Measurements from ENCODE around the gene TMEM138. TPM values are rescaled to one million over a fixed set of nuclear protein-coding genes. Genes with fewer than 3 reads are reported as not detected.

The TMEM138 gene
- polyA plus RNA-seq, 6 donors from 2014 or later = 37.9 to 56.4 (median 41.9) TPM

GRCh38 chr11:61335355-61335710 is 26.8 kb upstream of the TMEM138 start:
- H3K4me1 Mint-ChIP-seq = peaks cover 44 to 65% (median 51%) of the 10 kb centered on the region in 3 donors
- H3K27ac Mint-ChIP-seq = peak overlapping the region in 3 of 6 donors; percentile 26 to 91 (median 82)
- H3K9me3 Mint-ChIP-seq = no peaks in the 10 kb centered on the region
- no peak for DNase-seq
- no peak for ATAC-seq (ENCODE audit: low read depth in 2 of 2)
- H3K36me3 Mint-ChIP-seq = peaks cover 0 to 7% of the 10 kb centered on the region in 2 donors
- H3K4me3 Mint-ChIP-seq = peak overlapping the region in 4 of 8 donors; percentile 15 to 91 (median 37)
- no peaks in the 10 kb centered on the region for H3K27me3 Mint-ChIP-seq

- peaks cover 5 to 7% of the 10 kb centered on the region in 2 donors for H3K36me3 Mint-ChIP-seq
- H3K4me1 Mint-ChIP-seq = peaks cover 45 to 62% (median 48%) of the 10 kb centered on the region in 3 donors
- H3K27me3 Mint-ChIP-seq = no peaks in the 10 kb centered on the region
- H3K27ac Mint-ChIP-seq = peak overlapping the region; percentile 12 to 91 (median 74)
- H3K9me3 Mint-ChIP-seq = no peaks in the 10 kb centered on the region
- H3K4me3 Mint-ChIP-seq = peak overlapping the region in 2 of 8 donors; percentile 44 to 66
- peak; percentile 83 for DNase-seq
- peak; percentile 53 to 64 for ATAC-seq (ENCODE audit: low read depth in 2 of 2)
Measured at GRCh38 chr11:61336171-61336935, 25.8 kb upstream of the TMEM138 start.

GRCh38 chr11:61337706-61338470 is 24.3 kb upstream of the TMEM138 start:
- no peak for ATAC-seq (ENCODE audit: low read depth in 2 of 2)
- no peak for DNase-seq
- H3K27ac Mint-ChIP-seq = peak overlapping the region in 3 of 6 donors; percentile 65 to 96 (median 82)
- no peaks in the 10 kb centered on the region for H3K27me3 Mint-ChIP-seq
- no peaks in the 10 kb centered on the region for H3K9me3 Mint-ChIP-seq
- H3K4me1 Mint-ChIP-seq = peaks cover 30 to 59% (median 46%) of the 10 kb centered on the region in 3 donors
- no peak overlapping the region for H3K4me3 Mint-ChIP-seq
- peaks cover 5 to 7% of the 10 kb centered on the region in 2 donors for H3K36me3 Mint-ChIP-seq

GRCh38 chr11:61338783-61339489 is 23.2 kb upstream of the TMEM138 start:
- DNase-seq (no peak), ATAC-seq (ENCODE audit: low read depth in 2 of 2) (no peak)
- Mint-ChIP-seq H3K27ac (peak overlapping the region in 3 of 6 donors; percentile 38 to 56 (median 47)), H3K27me3 (no peaks in the 10 kb centered on the region), H3K4me1 (peaks cover 24 to 48% (median 38%) of the 10 kb centered on the region in 3 donors), H3K9me3 (no peaks in the 10 kb centered on the region), H3K36me3 (peaks cover 5 to 7% of the 10 kb centered on the region in 2 donors), H3K4me3 (peak overlapping the region in 1 of 8 donors; percentile 5)

GRCh38 chr11:61339490-61339878 is 22.7 kb upstream of the TMEM138 start:
- no peak for DNase-seq
- Mint-ChIP-seq H3K4me3 (no peak overlapping the region), H3K27me3 (no peaks in the 10 kb centered on the region), H3K4me1 (peaks cover 24 to 48% (median 36%) of the 10 kb centered on the region in 3 donors), H3K27ac (peak overlapping the region in 2 of 6 donors; percentile 38 to 47), H3K36me3 (peaks cover 5 to 7% of the 10 kb centered on the region in 2 donors), H3K9me3 (no peaks in the 10 kb centered on the region)
- ATAC-seq (ENCODE audit: low read depth in 2 of 2) = no peak

DNA sequence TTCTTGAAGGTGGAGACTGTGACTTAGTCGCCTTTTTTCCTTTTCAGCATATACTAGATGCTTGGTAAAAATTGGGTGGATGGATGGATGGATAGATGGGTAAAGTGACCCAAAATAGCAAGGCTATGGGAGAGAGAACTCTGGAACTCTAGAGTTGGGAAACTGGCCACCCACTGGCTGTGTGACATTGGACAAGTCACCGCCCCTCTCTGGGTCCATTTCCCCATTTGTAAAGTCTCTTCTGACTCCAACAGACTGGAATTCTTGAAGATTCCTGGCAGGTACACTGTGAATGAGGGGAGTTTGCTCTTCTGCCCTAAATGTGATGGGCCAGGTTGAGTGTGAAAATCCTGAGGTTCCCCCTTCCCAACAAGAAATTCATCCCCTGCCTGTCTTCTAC is 21.2 kb upstream of the TMEM138 start:
- peaks cover 5 to 7% of the 10 kb centered on the region in 2 donors for H3K36me3 Mint-ChIP-seq

GRCh38 chr11:61341706-61342105 is 20.5 kb upstream of the TMEM138 start:
- no peaks in the 10 kb centered on the region for H3K27me3 Mint-ChIP-seq
- H3K4me1 Mint-ChIP-seq = peaks cover 27 to 54% (median 36%) of the 10 kb centered on the region in 3 donors
- ATAC-seq (ENCODE audit: low read depth in 2 of 2) = no peak
- no peak for DNase-seq
- H3K36me3 Mint-ChIP-seq = peaks cover 5 to 7% of the 10 kb centered on the region in 2 donors
- H3K4me3 Mint-ChIP-seq = no peak overlapping the region
- peak overlapping the region in 4 of 6 donors; percentile 33 to 91 (median 73) for H3K27ac Mint-ChIP-seq
- H3K9me3 Mint-ChIP-seq = no peaks in the 10 kb centered on the region

More for the DNA sequence above, 21.2 kb upstream of the TMEM138 start:
- no peak for DNase-seq
- no peak for ATAC-seq (ENCODE audit: low read depth in 2 of 2)
- Mint-ChIP-seq H3K4me1 (peaks cover 25 to 55% (median 39%) of the 10 kb centered on the region in 3 donors), H3K4me3 (no peak overlapping the region), H3K27ac (peak overlapping the region in 4 of 6 donors; percentile 37 to 91 (median 55)), H3K9me3 (no peaks in the 10 kb centered on the region), H3K27me3 (no peaks in the 10 kb centered on the region)

DNA sequence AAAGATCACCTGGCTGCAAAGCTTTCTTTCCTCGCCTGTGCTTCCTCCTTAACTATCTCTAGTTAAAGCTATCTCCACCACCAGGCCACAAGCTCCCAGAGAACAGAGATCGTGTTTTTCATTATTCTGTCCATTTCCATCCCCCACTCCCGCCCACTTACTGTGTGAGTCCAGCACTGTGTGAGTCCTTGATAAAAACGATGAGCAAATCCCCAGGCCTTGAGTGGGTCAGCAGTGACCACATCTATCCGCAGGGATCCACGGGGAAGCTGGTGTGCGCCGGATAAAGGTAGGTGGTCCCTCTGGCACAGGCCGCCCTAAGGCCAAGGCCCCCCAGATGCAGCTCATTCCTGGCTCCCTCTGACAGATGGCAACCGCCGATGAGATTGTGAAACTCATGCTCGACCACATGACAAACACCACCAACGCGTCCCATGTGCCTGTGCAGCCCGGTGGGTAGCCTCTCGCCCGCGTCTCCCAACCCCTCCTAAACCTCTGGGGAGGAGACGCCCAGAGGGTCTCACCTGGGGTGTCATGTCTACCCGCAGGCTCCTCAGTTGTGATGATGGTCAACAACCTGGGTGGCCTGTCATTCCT is 19.9 kb upstream of the TMEM138 start:
- H3K27ac Mint-ChIP-seq = peak overlapping the region in 4 of 6 donors; percentile 19 to 74 (median 46)
- H3K4me3 Mint-ChIP-seq = no peak overlapping the region
- no peaks in the 10 kb centered on the region for H3K9me3 Mint-ChIP-seq
- H3K27me3 Mint-ChIP-seq = no peaks in the 10 kb centered on the region
- no peak for ATAC-seq (ENCODE audit: low read depth in 2 of 2)
- peaks cover 25 to 55% (median 36%) of the 10 kb centered on the region in 3 donors for H3K4me1 Mint-ChIP-seq
- DNase-seq = no peak
- peaks cover 5 to 7% of the 10 kb centered on the region in 2 donors for H3K36me3 Mint-ChIP-seq

- ATAC-seq (ENCODE audit: low read depth in 2 of 2) (no peak), DNase-seq (no peak)
- peak overlapping the region; percentile 24 to 80 (median 58) for H3K27ac Mint-ChIP-seq
- no peak overlapping the region for H3K4me3 Mint-ChIP-seq
- no peaks in the 10 kb centered on the region for H3K9me3 Mint-ChIP-seq
- H3K36me3 Mint-ChIP-seq = peaks cover 5 to 7% of the 10 kb centered on the region in 2 donors
- H3K4me1 Mint-ChIP-seq = peaks cover 22 to 62% (median 48%) of the 10 kb centered on the region in 3 donors
- H3K27me3 Mint-ChIP-seq = no peaks in the 10 kb centered on the region
Measured at GRCh38 chr11:61343792-61344745, 18.1 kb upstream of the TMEM138 start.

- Mint-ChIP-seq H3K36me3 (peaks cover 7 to 10% of the 10 kb centered on the region in 2 donors), H3K9me3 (no peaks in the 10 kb centered on the region), H3K27me3 (no peaks in the 10 kb centered on the region), H3K4me3 (no peak overlapping the region), H3K27ac (peak overlapping the region in 3 of 6 donors; percentile 24 to 80 (median 67)), H3K4me1 (peaks cover 21 to 68% (median 52%) of the 10 kb centered on the region in 3 donors)
- DNase-seq = no peak
- ATAC-seq (ENCODE audit: low read depth in 2 of 2) = no peak
Measured at GRCh38 chr11:61345170-61345610, 17.0 kb upstream of the TMEM138 start.

GRCh38 chr11:61345954-61346843 is 16.0 kb upstream of the TMEM138 start:
- Mint-ChIP-seq H3K36me3 (peaks cover 5 to 11% of the 10 kb centered on the region in 2 donors), H3K27ac (peak overlapping the region; percentile 36 to 93 (median 68)), H3K4me1 (peaks cover 15 to 66% (median 46%) of the 10 kb centered on the region in 3 donors), H3K4me3 (no peak overlapping the region), H3K27me3 (no peaks in the 10 kb centered on the region), H3K9me3 (no peaks in the 10 kb centered on the region)
- ATAC-seq (ENCODE audit: low read depth in 2 of 2) (no peak), DNase-seq (no peak)

Measured in naive B cell (primary cell).